SK-N-SH (cell line): ENCODE data around the gene CDKN3.

Experiments used
- EZH2phosphoT487 ChIP-seq: fragments of 200-600 bp; sonication (generic); IDR thresholded peaks from 2 replicates; pipeline ENCODE4 v1.6.1; 2017; ENCODE audit warnings: low read depth, mixed run types, mild to moderate bottlenecking, antibody characterized with exemption, moderate library complexity, borderline replicate concordance
- POLR2AphosphoS5 ChIP-seq: IDR thresholded peaks from 2 replicates; pipeline ENCODE4 v1.6.1; 2012; ENCODE audit warnings: low read depth, low read length
- RAD21 ChIP-seq: IDR thresholded peaks from 2 replicates; pipeline ENCODE4 v1.6.1; 2012; ENCODE audit warnings: mild to moderate bottlenecking, low read length
- SMC3 ChIP-seq: IDR thresholded peaks from 2 replicates; pipeline ENCODE4 v1.6.1; 2012; ENCODE audit warnings: low read depth, low read length, improper control_type of control experiment
- TF ChIP-seq, protein P1 (sequence below): fragments of 200-600 bp; sonication (generic); IDR thresholded peaks from 2 replicates; pipeline ENCODE4 v1.6.1; 2017; ENCODE audit warnings: antibody characterized with exemption, mild to moderate bottlenecking, moderate library complexity
- TF ChIP-seq, protein P2 (sequence below): fragments of 150-350 bp; IDR thresholded peaks from 2 replicates; pipeline ENCODE4 v1.6.1; 2016; ENCODE audit warnings: mild to moderate bottlenecking, low read depth, low read length

DNA sequence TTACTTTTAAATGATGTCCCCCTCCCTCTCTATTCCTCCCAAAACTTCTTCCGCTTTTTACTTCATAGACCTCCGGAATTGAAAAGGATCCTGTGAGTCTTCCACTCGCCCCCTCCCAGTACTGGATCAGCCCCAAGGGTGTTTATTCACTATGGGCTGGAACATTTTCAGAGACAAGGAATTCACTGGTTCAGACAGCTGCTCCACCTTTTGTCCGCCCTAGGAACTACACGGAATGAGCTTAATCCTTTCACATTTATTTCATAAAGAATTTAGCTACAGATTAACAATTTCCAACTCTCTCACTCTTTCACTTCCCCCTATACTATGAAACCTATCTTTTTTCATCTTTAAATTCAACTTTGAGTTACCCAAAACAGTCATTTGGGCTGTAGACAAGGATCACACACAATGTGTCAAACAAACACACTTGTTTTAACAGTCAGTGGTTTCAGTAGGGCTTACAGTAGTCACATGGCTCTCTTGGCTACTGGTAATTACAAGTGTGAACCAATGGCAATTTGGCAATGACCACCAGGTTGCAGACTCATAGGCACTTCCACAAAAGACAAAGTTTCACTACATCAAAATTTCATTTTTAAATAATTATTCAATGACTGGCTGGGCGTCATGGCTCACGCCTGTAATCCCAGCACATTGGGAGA is 23.8 kb downstream of the CDKN3 start:
- TF ChIP-seq POLR2AphosphoS5, result no peak
- TF ChIP-seq, protein P1, sequence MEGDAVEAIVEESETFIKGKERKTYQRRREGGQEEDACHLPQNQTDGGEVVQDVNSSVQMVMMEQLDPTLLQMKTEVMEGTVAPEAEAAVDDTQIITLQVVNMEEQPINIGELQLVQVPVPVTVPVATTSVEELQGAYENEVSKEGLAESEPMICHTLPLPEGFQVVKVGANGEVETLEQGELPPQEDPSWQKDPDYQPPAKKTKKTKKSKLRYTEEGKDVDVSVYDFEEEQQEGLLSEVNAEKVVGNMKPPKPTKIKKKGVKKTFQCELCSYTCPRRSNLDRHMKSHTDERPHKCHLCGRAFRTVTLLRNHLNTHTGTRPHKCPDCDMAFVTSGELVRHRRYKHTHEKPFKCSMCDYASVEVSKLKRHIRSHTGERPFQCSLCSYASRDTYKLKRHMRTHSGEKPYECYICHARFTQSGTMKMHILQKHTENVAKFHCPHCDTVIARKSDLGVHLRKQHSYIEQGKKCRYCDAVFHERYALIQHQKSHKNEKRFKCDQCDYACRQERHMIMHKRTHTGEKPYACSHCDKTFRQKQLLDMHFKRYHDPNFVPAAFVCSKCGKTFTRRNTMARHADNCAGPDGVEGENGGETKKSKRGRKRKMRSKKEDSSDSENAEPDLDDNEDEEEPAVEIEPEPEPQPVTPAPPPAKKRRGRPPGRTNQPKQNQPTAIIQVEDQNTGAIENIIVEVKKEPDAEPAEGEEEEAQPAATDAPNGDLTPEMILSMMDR, result peak; percentile 72
- peak; percentile 60 for TF ChIP-seq RAD21
- TF ChIP-seq SMC3, result peak; percentile 41
- TF ChIP-seq, protein P2, sequence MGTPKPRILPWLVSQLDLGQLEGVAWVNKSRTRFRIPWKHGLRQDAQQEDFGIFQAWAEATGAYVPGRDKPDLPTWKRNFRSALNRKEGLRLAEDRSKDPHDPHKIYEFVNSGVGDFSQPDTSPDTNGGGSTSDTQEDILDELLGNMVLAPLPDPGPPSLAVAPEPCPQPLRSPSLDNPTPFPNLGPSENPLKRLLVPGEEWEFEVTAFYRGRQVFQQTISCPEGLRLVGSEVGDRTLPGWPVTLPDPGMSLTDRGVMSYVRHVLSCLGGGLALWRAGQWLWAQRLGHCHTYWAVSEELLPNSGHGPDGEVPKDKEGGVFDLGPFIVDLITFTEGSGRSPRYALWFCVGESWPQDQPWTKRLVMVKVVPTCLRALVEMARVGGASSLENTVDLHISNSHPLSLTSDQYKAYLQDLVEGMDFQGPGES, result no peak
- TF ChIP-seq EZH2phosphoT487, result no peak
